HG03354 (cell line): Measurements from ENCODE around the gene BICRA.
"Not testable (repeated sequence)": the region's sequence is repeated elsewhere in the genome, so short reads cannot be mapped to it uniquely, and the experiment has no call there.

Experiments
- ATAC-seq: cut with Tn5 transposase; IDR thresholded peaks from one replicate; pipeline ENCODE4 v1.9.1; 2021; ENCODE audit warnings: mild to moderate bottlenecking; ENCODE audit not compliant: unreplicated experiment, poor library complexity, severe bottlenecking

The BICRA gene

DNA sequence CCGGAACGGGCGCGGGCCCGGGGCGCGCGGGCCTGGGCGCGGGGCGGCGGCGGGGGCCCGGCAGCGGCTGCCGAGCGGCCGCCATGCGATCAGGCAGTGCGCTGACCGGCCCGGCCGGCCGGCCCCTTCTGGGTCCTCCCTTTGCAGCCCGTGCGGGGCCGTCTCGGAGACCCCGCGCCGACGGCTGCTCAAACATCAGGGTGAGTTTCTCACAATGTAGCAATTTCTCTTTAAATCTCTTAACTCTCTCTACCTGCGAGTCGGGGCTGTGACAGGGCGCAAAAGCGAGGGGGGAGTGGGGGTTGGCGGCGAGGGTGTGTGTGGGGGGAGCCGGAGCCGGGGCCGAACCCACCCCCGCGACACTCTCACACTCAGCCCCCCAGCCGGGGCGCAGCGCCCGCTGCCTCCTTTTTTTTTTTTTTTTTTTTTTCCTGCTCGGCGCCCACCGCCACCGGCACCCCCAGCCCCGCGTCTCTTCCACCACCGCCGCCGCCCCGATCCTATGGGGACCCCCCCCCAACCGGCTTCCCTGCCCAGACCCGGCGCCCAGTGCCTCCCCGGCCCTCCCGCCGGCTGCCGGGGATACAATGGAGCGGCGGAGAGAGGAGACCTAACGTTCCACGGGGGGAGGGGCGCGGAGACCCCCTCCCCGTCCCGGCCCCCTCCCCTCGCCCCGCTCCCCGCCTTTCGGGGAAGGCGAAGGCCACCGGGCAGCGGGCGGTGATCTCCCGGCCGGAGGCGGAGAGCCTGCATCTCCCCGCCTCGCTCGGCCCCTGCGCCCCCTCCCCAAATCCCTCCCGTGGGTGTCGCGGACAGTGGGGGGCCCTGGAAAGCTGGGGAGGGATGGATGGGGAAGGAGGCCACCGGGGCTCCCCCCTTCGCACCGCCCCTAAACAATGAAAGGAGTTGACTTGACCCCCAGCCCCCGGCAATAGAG, at the start of gene BICRA:
TSS of gene BICRA (plus strand) at position 166 of the 937 bp plus-strand sequence. CDS start 64,441 bp downstream, outside the sequence.
- peak; percentile 50 for ATAC-seq

DNA sequence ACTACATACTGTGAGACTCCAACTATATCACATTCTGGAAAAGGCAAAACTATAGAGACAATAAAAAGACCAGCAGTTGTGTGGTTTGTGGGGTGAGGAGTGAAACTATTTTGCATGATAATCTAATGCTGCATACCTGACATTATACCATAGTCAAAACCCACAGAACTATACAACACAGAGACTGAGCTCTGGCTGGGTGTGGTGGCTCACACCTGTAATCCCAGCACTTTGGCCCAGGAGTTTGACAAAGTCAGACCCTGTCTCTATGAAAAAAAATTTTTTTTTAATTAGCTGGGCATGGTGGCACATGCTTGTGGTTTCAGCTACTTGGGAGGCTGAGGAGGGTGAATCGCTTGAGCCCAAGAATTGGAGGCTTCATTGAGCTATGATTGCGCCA, 47.9 kb upstream of the BICRA start:
- ATAC-seq, result no peak

DNA sequence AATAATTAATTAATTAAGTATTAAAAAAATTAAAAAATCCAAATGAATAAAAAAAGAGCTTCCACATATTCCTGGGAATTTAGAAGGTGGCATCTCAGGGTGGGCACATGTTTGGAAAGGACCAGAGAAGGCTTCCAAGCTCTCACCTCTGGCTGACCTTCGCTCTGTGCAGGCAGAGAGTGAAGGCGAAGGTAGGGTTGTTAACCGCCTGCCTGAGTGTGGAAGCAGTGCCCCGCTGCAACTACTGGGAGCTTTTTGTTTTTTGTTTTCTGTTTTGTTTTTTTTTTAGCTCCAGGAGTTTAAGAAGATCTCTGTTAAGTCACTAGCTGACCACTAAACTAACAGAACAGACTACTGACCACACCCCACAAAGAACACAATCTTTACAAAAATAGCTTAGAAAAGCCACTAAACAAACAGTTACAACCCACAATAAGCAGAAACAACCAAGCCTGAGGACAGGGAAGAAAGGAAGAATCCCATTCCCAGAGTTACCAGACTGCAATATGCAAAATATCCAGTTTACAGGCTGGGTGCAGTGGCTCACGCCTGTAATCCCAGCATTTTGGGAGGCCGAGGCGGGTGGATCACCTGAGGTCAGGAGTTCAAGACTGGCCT, 47.4 kb upstream of the BICRA start:
- ATAC-seq, result no peak

DNA sequence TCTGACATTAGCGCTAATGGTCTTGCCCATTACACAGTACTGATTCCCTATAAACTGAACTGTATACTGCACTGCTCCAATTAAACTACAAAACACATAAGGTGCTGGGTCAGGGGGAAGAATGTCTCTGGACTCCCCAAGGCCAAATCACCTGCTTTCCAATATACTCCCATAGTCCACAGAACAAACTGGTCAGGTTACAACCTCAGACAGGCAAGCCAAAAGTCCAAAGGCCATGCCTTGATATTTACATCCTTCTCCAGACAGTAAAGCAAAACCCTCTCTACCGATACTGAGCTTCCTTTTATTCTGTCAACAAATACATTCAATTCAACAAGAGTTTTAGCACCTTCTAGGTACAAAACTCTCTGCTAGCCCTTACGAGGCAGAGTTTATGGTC, 44.9 kb upstream of the BICRA start:
- ATAC-seq, result no peak

DNA sequence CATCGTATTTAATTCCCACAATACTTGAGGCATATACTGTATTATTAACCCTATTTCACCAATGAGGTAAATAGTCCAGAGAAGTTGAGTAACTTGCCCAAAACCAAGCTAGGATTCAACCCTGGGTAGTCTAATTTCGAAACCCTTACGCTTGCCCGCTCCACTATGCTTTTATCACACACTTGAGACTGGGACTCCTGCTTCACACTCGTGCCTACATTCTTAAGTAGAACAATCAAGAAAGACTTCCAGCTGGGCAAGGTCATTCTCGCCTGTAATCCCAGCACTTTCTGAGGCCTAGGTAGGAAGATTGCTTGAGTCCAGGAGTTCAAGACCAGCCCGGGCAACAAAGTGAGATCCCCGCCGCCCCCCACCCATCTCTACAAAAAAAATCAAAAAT, 39.6 kb upstream of the BICRA start:
- no peak for ATAC-seq

DNA sequence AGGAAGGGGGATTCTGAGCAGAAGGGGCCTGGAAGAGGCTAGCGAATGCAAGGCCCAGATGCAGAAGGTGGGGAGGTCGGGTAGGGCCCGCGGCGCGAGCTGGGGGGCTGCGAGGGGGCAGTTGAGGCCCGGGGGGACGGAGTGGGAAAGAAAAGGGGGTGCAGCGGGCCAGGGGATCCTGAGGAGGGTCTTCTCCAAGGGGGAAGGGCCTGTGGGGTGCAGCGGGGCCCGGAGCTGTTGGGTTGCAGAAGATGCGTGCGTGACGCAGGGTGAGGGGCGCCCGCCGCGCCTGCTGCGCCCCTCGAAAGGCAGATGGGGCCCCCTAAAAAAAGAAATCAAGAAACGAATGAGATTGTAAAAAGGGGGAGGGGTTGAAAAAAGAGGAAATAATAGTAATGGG, 36.3 kb upstream of the BICRA start:
- no peak for ATAC-seq

DNA sequence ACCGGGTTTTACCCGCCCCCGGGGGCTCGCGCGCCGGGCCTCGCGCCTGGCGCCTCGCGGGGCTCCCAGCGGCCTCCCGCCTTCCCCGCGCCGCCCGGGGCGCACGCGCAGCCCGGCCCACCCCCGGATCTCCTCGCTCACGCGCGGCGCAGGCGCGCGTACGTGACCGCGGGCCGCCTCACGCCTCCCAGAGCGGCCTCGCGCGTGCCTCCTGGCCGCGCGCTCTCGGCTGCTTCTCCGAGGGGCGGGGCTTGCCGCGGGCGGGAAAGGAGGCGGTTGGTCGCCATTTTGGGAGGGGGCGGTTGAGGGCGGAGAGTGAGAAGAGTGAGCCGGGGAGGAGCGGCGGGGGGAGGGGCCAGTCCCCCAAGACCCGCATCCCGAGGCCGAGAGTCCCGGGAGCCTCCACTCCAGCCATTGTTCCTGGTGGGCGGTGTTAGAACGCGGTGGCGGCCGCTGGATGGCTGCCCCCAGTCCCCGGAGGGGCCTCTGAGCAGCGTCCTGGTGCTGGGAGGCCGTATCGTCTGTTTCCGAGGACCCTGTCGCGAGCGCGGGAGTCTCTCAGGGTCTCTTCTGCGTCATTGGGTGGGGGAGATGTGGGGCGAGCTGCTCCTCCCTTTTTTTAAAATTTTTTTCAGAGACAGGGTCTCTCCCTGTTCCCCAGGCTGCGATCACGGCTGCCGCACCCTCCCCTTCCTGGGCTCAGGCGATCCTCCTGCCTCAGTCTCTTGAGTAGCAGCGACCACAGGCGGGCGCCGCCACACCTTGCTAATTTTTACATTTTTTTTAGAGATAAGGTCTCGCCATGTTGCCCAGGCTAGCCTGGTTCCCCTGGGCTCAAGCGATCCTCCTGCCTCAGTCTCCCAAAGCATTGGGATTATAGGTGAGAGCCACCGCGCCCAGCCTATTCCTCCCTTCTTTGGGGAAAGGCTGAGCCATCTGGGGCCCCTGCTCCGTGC, 35.6 kb upstream of the BICRA start, which contains the start of gene ZNF541:
TSS of gene ZNF541 (minus strand) at position 78 of the 956 bp plus-strand sequence. CDS start 17,292 bp downstream, outside the sequence.
- ATAC-seq, result no peak

DNA sequence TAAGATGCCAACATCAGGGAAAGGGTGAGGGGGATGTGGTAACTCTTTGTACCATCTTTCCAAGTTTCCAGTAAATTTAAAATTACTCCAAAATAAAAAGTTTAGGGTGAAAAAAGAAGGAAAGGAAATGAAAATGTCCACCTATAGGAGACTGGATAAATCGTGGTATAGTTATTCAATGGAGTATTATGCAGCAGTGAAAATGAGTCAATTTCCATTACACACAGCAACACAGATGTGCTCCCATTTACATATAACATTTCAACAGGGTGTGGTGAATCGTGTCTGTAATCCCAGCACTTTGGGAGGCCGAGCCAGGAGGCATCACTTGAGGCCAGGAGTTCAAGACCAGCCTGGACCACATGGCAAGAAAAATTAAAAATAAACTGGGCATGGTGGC, 28.5 kb upstream of the BICRA start:
- ATAC-seq, result no peak

DNA sequence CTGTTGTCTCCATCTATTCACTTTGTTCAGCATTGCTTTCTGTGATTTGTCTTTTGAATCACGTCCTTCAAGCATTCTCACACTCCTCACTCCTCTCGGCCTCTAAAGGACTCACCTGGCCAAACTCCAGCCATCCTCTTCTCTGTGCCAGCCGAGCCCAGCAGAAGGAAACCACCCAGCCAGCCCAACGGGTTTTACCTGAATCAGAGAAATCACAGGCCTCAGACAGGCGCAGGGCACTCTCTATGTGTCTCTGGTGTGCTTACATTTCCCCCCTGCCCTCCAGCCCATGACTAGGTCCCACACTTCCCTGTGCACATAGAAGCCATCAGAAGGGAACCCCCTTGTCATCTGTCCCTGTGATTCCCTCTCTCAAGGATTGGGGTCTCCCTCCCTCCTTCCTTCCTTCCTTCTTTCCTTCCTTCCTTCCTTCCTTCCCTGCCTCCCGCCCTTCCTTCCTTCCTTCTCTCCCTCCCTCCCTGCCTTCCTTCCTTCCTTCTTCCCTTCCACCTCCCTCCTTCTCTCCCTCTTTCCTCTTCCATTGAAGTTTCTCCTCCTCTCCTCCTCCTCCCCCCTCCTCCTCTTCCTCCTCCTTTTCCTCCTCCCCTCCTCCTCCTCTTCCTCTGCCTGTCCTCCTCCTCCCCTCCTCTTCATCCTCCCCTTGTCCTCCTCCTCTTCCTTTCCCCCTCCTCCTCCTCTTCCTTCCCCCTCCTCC, 27.2 kb upstream of the BICRA start:
- ATAC-seq, result no peak

DNA sequence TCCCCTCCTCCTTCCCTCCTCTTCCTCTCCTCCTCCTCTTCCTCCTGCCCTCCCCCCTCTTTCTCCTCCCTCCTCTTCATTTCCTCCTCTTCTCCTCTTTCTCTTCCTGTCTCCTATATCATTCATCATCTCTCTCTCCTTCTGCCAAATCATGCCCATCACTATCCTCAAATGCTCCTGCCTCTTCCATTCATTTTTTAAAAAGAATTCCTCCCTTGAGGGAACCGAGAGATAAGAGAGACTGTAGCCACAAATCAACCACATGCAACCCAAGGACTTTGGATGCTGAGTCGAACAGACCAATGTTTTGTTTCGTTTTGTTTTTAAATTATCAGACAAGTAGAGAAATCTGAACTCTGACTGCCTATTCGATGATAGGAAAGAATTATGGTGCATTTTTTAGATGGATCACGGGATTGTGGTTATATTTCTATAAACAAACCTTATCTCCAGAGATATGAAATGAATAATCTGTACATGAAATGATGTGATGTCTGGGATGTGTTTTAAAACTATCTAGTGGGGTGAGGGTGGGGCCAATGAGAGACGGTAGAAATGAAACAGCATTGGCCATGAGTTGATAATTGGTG, 26.5 kb upstream of the BICRA start:
- no peak for ATAC-seq

DNA sequence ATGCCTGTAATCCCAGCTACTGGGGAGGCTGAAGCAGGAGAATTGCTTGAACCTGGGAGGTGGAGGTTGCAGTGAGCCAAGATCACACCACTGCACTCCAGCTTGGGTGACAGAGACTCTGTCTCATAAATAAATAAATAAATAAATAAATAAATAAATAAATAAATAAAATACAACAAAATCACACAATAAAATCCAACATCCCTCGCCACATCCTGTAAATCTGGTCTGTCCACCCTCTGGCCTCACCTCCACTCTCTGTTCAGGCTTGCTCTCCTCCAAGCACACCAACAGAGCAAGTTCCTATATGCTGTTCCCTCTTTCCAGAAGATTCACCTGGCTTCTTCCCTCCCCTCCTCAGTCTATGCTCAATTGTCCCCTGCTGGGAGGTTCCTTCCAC, 25.8 kb upstream of the BICRA start:
- ATAC-seq, result not testable (repeated sequence)

DNA sequence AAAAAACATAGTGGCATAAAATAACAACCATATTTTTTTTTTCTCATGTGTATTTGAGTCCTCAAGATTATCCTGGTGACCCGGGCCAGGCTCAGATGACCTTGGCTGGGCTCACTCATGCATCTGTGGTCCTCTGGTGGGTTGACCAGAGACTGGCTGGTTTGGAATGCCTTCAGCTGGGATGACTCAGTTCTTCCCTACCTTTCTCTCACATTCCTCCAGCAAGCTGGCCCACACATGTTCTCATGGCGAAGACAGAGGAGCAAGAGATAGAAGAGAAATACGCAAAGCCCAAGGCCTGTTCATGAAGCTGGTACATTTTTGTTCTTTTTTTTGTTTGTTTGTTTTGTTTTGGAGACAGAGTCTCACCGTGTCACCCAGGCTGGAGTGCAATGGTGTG, 21.6 kb upstream of the BICRA start:
- ATAC-seq, result no peak

DNA sequence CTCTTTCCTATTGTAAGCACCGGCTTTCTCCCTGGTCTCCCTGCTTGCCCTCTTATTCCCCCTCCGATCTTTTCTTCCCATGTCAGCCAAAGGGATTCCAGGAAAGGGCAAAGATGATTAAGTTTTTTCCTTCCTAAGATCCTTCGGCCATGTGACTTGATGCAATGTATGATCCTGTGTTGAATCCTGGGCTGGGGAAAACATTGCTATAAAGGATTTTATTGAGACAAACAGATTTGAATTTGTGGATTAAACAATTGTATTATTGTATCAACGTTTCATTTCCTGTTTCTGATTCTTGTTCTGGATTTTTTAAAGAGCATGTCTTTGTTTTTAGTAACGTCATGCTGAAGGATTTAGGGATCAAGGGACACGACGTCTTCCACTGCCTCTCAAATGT, 19.1 kb upstream of the BICRA start:
- ATAC-seq, result no peak

DNA sequence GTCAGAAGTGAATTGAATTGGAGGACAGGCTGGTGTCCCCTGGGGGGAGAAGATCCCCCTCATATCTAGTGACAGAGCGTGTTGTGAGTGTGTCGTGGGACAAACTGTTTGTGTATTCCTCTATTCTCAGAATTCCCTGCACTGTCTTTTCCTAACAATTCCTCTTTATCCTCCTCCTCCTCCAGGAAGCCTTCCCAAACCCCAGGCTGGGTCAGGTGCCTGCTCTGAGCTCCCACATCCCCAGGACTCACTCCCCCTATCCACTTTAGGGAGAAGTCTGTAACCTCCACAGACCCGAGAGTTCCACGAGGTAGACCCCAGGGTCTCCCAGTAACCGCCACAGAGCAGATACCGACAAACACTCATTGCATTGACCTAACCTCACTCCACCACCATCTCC, 15.1 kb upstream of the BICRA start:
- ATAC-seq, result no peak

DNA sequence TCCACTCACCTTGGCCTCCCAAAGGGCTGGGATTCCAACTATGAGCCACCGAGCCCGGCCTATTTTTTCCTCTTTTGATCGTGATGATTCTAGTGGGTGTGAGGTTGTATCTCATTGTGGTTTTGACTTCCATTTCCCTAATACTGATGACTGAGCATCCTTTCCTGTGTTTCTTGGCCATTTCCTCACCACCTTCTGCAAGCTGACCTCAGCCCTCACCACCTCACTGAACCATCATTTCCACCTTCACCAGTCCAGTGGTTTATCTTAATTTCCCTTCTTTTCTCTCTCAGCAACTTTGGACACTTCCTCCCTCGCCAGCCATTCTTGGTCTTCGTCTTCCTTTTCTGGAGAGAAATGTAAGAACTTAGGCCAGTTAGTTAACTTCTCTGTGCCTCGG, 13.0 kb upstream of the BICRA start:
- no peak for ATAC-seq

DNA sequence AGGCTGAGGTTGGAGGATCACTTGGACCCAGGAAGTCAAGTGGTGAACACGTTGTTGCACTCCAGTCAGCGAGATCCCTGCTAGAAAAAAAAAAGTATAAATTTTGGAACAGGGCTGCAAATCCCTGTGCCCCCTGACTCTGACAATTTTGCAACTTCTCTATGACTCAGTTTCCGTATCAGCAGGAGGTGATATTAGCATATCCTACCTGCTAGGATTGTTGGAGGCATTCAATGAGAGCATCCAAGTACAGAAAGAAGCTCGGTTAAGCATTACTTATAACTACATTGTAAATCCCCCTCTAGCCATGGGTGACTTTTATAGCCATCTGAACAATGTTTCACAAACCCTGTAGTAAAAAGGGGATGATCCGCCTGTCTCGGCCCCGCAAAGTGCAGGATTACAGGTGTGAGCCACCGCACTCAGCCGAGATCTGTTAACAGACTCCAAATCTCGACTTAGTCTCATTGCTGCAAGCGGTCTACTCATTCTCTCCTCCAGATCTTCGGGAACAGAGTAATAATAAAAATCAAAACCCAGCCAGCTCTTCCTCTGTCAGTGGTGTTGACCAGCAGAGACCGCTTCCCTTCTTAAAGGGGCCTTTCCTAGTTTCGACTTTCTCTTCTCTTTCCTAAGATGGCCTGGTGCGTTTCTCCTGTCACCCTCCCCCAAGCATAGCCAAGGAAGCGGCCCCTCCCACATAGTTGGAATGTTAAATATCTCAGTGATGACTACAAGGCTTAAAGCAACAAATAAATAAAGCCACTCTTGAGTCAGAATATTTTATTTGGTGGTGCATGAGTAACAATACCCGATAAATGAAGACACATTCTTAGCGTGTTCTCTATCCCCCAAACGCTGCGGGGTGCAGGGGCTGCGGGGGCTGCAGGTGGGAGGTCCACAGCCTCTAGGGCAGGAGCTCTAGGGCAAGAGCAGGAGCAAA, 10.3 kb upstream of the BICRA start:
- no peak for ATAC-seq

DNA sequence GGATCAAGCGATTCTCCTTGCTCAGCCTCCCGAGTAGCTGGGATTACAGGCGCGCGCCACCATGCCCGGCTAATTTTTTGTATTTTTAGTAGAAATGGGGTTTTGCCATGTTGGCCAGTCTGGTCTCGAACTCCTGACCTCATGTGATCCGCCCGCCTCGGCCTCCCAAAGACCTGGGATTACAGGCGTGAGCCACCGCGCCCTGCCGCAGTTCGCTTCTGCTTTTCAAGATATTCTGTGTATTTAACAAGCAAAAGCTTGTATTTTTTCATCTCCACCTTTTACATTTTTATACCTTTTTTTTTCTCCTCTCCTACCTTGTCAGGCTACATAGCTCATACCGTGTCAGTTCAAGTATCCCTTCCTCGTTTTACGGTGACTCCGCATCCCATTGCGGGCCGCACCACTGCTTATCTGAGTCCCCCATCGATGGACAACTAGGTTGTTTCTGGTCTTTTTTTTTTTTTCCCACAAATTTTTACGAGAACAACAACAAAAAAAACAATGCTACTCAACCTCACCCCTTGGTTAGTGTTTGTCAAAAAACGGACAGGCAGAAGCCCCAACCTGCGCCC, 9.2 kb upstream of the BICRA start:
- not testable (repeated sequence) for ATAC-seq
